ENCODE measurements around the gene SFTPD. TPM values are rescaled to one million over a fixed set of nuclear protein-coding genes. Genes with fewer than 3 reads are reported as not detected.

SFTPD gene
- total and polyA plus RNA-seq, 7 donors: 0.03 to 0.21 (median 0.07) TPM; not detected in 4

DNA sequence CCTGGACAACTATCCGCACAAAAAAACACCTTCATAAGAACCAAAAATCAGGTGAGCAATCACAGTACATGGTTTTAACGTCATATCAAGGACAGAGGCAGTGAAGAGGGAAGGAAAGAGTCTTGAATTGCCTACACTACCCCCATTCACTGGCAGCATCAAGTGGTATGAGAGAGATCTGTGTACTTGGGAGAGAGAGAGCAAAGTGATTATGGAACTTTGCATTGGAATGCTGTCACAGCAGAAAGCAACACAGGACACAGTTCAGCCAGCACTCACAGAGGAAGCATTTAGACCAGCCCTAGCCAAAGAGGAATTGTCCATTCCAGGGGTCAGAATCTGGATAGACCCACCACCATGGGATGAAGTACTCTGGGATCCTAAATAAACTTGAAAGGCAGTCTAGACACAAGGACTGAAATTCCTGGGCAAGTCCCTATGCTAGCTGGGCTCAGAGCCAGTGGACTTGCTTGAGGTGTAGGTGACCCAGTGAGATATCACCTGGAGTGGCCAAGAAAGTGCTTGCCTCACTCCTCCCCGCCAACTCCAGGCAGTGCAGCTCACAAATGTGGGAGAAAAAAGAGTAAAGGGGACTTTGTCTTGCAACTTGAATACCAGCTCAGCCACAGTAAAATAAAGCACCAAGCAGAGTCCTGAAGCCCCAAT, 30.5 kb upstream of the SFTPD start:
- Histone ChIP-seq H3K27ac (no peak overlapping the region), H3K9me3 (no peaks in the 10 kb centered on the region), H3K27me3 (ENCODE audit: insufficient read depth in 3 of 3, low read length in 2 of 3) (peaks cover 0 to 17% (median 2%) of the 10 kb centered on the region in 3 donors), H3K4me3 (no peak overlapping the region), H3K36me3 (ENCODE audit: insufficient read depth in 1 of 2, low read depth in 1 of 2) (no peaks in the 10 kb centered on the region), H3K4me1 (peaks cover 7% of the 10 kb centered on the region)
- WGBS, 3 donors: 79 to 93% (median 87%) methylated on average over 3 of the region's 3 CpGs
- TF ChIP-seq, protein P1, sequence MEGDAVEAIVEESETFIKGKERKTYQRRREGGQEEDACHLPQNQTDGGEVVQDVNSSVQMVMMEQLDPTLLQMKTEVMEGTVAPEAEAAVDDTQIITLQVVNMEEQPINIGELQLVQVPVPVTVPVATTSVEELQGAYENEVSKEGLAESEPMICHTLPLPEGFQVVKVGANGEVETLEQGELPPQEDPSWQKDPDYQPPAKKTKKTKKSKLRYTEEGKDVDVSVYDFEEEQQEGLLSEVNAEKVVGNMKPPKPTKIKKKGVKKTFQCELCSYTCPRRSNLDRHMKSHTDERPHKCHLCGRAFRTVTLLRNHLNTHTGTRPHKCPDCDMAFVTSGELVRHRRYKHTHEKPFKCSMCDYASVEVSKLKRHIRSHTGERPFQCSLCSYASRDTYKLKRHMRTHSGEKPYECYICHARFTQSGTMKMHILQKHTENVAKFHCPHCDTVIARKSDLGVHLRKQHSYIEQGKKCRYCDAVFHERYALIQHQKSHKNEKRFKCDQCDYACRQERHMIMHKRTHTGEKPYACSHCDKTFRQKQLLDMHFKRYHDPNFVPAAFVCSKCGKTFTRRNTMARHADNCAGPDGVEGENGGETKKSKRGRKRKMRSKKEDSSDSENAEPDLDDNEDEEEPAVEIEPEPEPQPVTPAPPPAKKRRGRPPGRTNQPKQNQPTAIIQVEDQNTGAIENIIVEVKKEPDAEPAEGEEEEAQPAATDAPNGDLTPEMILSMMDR (IDR thresholded peaks at IDR 0.05): no peak
- ATAC-seq: no peak
- intact Hi-C loops (cut with DNase I): no loop called here
- DNase-seq: no peak

DNA sequence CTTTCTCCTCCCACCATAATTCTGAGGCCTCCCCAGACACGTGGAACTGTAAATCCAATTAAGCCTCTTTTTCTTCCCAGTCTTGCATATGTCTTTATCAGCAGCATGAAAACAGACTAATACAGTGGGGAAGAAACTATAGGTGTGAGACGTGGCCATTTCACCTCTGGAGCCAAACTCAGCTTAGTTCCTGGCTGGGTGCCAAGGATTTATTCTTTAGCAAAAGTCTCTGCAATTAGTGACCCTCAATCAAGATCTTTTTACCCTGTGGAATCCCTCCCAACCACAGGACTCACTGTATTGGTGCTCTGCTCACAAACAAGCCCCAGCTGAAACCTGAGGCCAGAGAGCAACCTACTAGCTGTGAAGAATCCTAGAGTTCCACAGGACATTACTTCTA, 28.1 kb upstream of the SFTPD start:
- Histone ChIP-seq H3K9me3 (no peaks in the 10 kb centered on the region), H3K27ac (no peak overlapping the region), H3K4me1 (no peaks in the 10 kb centered on the region), H3K27me3 (ENCODE audit: insufficient read depth in 3 of 3, low read length in 2 of 3) (no peaks in the 10 kb centered on the region), H3K36me3 (ENCODE audit: insufficient read depth in 1 of 2, low read depth in 1 of 2) (no peaks in the 10 kb centered on the region), H3K4me3 (no peak overlapping the region)
- no peak for DNase-seq
- intact Hi-C loops (cut with DNase I): no loop called here
- no peak for ATAC-seq
- TF ChIP-seq, protein P1 (IDR thresholded peaks at IDR 0.05): no peak
- WGBS, 3 donors: 75 to 84% (median 81%) methylated on average over 2 of the region's 2 CpGs

DNA sequence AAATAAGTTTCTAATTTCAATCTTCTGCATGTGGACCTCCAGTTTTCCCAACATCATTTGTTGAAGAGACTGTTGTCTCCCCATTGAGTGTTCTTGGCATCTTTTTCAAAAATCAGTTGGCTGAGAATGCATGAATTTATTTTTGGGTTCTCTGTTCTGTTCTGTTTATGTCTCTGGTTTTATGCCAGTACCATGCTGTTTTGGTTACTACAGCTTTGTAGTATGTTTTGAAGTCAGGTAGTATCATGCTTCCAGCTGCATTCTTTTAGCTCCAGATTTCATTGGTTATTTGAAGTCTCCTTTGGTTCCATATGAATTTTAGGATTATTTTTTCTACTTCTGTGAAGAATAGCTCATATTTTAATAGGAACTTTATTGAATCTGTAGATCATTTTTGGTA, 21.2 kb upstream of the SFTPD start:
- H3K9me3 ChIP-seq: peaks cover 13% of the 10 kb centered on the region
- no peaks in the 10 kb centered on the region for H3K27me3 ChIP-seq (ENCODE audit: insufficient read depth in 3 of 3, low read length in 2 of 3)
- no peak overlapping the region for H3K4me3 ChIP-seq
- no peak overlapping the region for H3K27ac ChIP-seq
- intact Hi-C loops (cut with DNase I): no loop called here
- no peak for DNase-seq
- ATAC-seq: no peak
- H3K4me1 ChIP-seq: no peaks in the 10 kb centered on the region
- TF ChIP-seq, protein P1 (IDR thresholded peaks at IDR 0.05): no peak
- H3K36me3 ChIP-seq (ENCODE audit: insufficient read depth in 1 of 2, low read depth in 1 of 2): no peaks in the 10 kb centered on the region

DNA sequence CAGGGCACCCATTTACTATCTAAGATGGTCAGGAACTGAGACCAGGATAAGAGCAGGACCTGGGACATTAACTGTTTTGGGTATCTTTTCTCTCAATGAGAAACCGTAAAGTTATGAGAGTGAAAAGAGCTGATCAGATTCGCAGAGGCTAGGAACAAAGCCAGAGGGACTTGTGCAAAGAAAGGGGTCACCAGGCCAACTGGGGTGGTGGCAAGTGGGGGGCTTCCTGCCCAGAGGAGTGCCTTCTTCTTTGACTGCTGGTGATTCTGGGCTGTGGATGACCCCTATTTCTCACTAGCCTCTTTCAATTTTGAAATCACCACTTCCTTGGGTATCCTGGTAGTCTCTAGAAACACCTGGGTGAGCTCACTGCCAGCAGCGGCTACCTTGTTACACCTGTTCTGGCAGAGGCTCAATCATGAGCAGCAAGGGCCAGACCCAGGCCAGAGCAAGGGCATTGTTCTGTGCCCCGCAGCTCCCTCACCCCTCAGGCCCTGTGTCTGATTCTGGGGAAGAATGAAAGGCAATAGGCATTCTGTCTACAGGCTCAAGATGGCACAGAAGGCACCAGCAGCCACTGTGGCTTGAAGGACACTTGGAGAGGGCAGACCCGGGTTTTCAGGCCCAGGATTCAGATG, 999 bp downstream of the SFTPD start:
- TF ChIP-seq, protein P1 (IDR thresholded peaks at IDR 0.05): no peak
- Histone ChIP-seq H3K9me3 (peaks cover 3% of the 10 kb centered on the region), H3K27ac (no peak overlapping the region), H3K36me3 (ENCODE audit: insufficient read depth in 1 of 2, low read depth in 1 of 2) (no peaks in the 10 kb centered on the region), H3K27me3 (ENCODE audit: insufficient read depth in 3 of 3, low read length in 2 of 3) (no peaks in the 10 kb centered on the region), H3K4me3 (no peak overlapping the region), H3K4me1 (no peaks in the 10 kb centered on the region)
- intact Hi-C loops (cut with DNase I): no loop called here
- 68 to 78% (median 77%) methylated on average over 5 of the region's 5 CpGs for WGBS, 3 donors
- ATAC-seq: no peak
- no peak for DNase-seq

DNA sequence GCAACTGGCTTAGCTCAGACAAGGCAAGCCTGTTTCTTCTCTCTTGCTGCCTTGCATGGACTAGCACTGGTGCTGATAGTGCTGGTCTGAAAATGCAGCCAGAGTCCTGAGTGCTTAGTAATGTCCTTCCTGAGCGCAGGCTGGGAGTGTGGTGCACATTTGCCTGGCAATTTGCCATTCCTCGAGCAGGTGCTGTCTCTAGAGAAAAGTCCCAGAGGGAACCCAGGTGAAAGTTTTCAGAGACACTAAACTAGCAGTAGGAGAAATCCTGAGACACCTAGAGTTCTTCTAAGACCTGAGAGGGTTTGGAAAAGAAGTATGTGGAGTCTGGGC, 1.9 kb downstream of the SFTPD start:
- ATAC-seq (no peak), DNase-seq (no peak)
- H3K27ac ChIP-seq: no peak overlapping the region
- H3K36me3 ChIP-seq (ENCODE audit: insufficient read depth in 1 of 2, low read depth in 1 of 2): no peaks in the 10 kb centered on the region
- TF ChIP-seq, protein P1 (IDR thresholded peaks at IDR 0.05): no peak
- H3K9me3 ChIP-seq: no peaks in the 10 kb centered on the region
- H3K4me1 ChIP-seq: no peaks in the 10 kb centered on the region
- no peak overlapping the region for H3K4me3 ChIP-seq
- intact Hi-C loops (cut with DNase I): no loop called here
- 38 to 60% (median 38%) methylated on average over 2 of the region's 2 CpGs for WGBS, 3 donors
- no peaks in the 10 kb centered on the region for H3K27me3 ChIP-seq (ENCODE audit: insufficient read depth in 3 of 3, low read length in 2 of 3)

Data from psoas muscle (tissue), 8 donors.